GM12873 (cell line): ENCODE measurements around the gene MAGEE2.

ENCODE experiments used
- CTCF ChIP-seq: IDR thresholded peaks from 2 replicates; pipeline ENCODE4 v1.5.1; 2012; ENCODE audit warnings: low read depth, mild to moderate bottlenecking, moderate library complexity, low read length, control low read depth; ENCODE audit not compliant: insufficient read depth; ENCODE audit errors: missing control alignments

The MAGEE2 gene

GRCh38 chrX:75784680-75785491 lies at the start of gene MAGEE2:
Gene MAGEE2, minus strand, starts transcription at chrX:75785254. Its CDS starts 203 bp downstream, at chrX:75785051.
- no peak for TF ChIP-seq CTCF

GRCh38 chrX:75786290-75786689 lies 1.2 kb upstream of the MAGEE2 start:
- TF ChIP-seq CTCF, result no peak

DNA sequence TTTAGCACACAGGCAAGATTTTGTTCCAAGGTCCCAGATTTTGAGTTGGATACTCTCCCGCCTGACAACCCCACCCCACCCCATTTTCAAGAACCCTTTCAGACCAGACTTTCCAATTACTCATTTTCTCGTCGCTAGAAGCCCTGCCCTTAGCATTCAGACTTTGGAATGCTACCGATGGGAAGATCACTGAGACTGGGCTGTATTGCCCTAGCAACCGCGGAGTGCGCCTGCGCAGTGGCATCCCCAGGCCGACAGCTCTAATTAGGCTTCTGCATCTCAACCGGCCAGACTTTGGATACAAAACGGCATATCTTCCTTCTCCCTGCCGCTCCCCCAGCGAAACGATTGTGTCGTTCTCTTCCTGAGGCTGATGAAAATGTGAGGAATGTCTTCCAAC lies 3.4 kb downstream of the MAGEE2 start:
- TF ChIP-seq CTCF, result no peak

DNA sequence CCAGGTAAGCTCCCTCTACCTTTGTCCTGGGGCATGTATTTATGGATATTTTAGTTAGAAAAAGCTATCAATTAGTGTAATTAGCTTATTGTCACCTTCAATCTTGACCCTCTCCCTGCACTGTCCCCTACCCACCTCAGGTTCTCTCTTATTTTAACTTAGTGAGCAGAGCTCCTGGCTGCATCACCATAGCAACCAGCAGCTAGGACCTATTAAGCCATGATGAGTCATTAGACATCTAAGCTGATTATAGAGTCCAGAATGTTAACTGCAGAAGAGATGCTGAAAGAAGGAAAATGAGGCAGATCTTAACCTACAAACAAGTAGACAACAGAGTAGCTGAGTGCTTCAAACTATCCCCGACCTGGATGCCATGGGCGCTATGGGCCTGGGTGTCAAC lies 36.6 kb downstream of the MAGEE2 start:
- TF ChIP-seq CTCF, result no peak

DNA sequence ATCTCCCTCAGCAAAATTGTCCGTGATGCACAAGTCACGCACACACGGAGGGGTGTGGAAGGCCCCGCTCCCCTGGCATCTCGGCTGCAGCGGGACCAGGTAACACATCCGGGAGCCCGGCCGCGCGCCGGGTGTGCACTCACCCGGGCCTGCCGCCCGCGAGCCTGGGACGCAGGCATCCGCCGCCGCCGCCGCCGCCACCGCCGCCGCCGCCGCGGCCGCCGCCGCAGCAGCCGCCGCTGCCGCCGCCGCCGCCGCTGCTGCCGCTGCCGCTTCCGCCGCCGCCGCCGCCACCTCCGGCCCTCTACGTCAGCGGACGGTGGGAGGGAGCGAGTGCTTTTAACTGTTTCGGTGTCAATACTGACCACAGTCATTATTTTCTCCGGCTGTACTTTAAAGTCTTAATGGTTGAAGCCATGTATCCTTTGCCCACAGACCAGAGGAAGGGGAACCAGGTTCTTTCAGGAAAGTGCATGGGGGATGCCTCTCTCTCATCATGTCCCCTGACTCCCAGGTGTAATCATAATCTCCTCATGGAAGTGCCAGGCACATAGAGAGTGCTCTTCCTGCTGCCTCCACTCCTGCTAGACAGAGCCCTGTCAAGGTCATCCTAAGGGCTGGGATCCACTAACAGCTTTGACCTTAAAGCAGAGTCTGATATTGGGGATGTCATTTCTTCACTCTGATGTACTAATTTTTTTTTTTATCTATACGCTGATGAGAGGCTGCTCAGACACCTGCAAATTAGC lies 38.0 kb downstream of the MAGEE2 start:
- no peak for TF ChIP-seq CTCF
